LNCaP clone FGC (cell line): ENCODE data around the gene STRN4.

ENCODE experiments used
- DNase-seq: peaks from one replicate; pipeline ENCODE4 v3.0.0-alpha.2; 2011; ENCODE audit warnings: low read depth
- H3K4me3 ChIP-seq: 2 replicates; pipeline ENCODE4 v1.5.1; 2011; ENCODE audit warnings: mild to moderate bottlenecking, low read depth, low read length, control low read depth
- TF ChIP-seq, protein P1 (sequence below): IDR thresholded peaks from 2 replicates; pipeline ENCODE4 v1.5.1; 2012; ENCODE audit warnings: mild to moderate bottlenecking; ENCODE audit not compliant: control insufficient read depth, insufficient read depth; ENCODE audit errors: extremely low read depth

The STRN4 gene

DNA sequence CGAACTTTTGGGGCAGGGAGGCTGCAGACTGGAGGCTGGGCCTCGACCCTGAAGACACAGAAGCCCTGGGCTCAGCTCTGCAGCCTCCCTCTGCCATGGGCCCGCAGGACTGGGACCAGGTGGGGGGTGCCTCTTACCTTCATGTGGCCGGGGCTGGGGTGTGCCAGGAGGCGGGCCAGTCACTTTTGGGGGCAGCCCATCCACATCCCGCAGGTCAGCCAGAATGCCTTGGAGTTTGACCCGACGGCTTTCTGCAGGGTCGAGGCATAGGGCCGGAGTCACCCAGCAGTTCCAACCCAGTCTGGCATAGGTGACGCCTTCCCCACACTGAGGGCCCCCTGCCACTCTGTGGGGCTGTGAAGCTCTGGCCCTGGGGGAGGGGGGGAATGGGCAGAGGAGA, 18.5 kb downstream of the STRN4 start:
- no peak overlapping the region for H3K4me3 ChIP-seq
- DNase-seq = no peak
- TF ChIP-seq, protein P1, sequence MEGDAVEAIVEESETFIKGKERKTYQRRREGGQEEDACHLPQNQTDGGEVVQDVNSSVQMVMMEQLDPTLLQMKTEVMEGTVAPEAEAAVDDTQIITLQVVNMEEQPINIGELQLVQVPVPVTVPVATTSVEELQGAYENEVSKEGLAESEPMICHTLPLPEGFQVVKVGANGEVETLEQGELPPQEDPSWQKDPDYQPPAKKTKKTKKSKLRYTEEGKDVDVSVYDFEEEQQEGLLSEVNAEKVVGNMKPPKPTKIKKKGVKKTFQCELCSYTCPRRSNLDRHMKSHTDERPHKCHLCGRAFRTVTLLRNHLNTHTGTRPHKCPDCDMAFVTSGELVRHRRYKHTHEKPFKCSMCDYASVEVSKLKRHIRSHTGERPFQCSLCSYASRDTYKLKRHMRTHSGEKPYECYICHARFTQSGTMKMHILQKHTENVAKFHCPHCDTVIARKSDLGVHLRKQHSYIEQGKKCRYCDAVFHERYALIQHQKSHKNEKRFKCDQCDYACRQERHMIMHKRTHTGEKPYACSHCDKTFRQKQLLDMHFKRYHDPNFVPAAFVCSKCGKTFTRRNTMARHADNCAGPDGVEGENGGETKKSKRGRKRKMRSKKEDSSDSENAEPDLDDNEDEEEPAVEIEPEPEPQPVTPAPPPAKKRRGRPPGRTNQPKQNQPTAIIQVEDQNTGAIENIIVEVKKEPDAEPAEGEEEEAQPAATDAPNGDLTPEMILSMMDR = no peak

DNA sequence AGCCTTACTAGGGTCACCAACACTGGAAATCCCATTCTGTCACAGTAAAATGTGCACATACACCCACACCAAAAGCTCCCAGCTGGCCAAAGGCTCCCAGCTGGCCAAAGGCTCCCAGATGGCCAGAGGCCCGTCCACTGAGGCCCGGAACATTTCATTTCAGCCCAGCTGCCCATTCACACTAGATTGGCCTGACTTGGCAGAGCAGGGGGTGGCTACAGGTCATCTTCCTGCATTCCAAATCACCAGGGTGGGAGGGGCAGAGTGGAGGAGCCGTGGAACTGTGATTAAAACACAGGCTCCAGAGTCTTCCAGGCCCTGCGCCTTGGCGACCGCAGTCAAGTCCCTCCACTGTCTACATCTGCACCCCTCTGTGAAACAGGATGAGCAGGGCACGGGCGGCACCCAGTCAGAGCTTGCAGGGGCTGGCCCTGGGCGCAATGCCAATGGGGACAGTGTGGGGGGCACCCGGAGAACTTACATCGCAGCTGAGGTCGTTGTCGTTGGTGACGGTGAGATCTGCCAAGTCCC, 19.2 kb downstream of the STRN4 start:
- no peak overlapping the region for H3K4me3 ChIP-seq
- DNase-seq = no peak
- TF ChIP-seq, protein P1 = no peak

- no peak for DNase-seq
- TF ChIP-seq, protein P1 = no peak
- H3K4me3 ChIP-seq = no peak overlapping the region
These were observed 19.7 kb downstream of the STRN4 start for GRCh38 chr19:46726551-46726950.

DNA sequence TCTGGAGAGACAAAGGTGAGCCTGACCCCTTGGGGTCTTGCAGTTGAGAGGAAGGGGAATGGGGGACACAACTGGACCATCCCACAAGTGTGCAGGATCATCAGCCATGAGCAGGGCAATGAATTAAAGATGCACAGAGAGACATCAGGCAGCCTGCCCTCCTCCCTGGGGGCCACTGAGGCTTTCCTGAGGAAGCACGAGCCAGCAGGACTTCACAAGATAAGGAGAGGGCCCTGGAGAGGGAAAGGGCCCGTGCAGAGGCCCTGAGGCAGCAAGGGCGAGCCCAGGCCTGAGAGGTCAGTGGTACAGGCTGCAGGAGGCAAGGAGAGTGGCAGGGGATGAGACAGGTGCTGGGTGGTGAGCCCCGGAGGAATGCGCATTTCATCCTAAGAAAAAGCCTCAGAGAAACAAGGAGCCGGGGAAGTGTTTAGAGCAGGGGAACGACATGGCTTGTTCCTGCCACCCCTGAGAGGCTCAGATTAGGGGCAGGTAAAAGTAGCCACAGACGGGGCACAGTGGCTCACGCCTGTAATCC, 20.3 kb downstream of the STRN4 start:
- DNase-seq = no peak
- TF ChIP-seq, protein P1 = no peak
- no peak overlapping the region for H3K4me3 ChIP-seq

GRCh38 chr19:46725036-46725820, 21.0 kb downstream of the STRN4 start:
- DNase-seq = no peak
- H3K4me3 ChIP-seq = no peak overlapping the region
- TF ChIP-seq, protein P1 = no peak

DNA sequence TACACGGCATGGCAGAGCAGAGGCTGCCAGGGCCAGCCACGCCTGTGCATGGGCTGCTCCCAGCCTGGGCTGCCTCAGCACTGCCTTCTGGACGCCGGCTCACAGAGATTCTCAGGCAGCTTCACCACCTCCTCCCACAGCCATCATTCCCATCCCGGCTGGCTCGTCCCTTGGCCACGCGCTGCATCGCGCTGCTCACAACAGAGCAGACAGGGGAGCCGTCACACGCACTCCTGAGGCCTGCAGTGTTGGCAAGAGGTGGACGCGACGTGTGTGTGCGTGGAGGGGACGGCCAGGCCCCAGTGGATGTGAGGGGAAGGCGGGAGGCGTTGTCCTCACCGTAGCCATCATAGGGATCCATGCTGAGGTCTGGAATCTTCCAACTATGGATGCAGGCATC, 21.8 kb downstream of the STRN4 start:
- TF ChIP-seq, protein P1 = no peak
- no peak for DNase-seq

GRCh38 chr19:46723471-46723870, 22.8 kb downstream of the STRN4 start:
- no peak for DNase-seq
- no peak overlapping the region for H3K4me3 ChIP-seq
- TF ChIP-seq, protein P1 = no peak

More for the DNA sequence above, 21.8 kb downstream of the STRN4 start:
- H3K4me3 ChIP-seq = no peak overlapping the region
